ENCODE results near the gene BRCA1.
"Not testable (repeated sequence)": the region's sequence is repeated elsewhere in the genome, so short reads cannot be mapped to it uniquely, and the experiment has no call there.

BRCA1 gene

GRCh38 chr17:43125133-43125966 lies at the start of gene BRCA1:
TSS of gene BRCA1 (minus strand) at chr17:43125364. CDS start at chr17:43124096, 1,268 bp downstream.
- peak; percentile 91 for DNase-seq (ENCODE audit: low read depth, low spot score)

GRCh38 chr17:43171586-43172487 lies 46.7 kb upstream of the BRCA1 start:
- peak; percentile 65 for DNase-seq (ENCODE audit: low read depth, low spot score)

DNA sequence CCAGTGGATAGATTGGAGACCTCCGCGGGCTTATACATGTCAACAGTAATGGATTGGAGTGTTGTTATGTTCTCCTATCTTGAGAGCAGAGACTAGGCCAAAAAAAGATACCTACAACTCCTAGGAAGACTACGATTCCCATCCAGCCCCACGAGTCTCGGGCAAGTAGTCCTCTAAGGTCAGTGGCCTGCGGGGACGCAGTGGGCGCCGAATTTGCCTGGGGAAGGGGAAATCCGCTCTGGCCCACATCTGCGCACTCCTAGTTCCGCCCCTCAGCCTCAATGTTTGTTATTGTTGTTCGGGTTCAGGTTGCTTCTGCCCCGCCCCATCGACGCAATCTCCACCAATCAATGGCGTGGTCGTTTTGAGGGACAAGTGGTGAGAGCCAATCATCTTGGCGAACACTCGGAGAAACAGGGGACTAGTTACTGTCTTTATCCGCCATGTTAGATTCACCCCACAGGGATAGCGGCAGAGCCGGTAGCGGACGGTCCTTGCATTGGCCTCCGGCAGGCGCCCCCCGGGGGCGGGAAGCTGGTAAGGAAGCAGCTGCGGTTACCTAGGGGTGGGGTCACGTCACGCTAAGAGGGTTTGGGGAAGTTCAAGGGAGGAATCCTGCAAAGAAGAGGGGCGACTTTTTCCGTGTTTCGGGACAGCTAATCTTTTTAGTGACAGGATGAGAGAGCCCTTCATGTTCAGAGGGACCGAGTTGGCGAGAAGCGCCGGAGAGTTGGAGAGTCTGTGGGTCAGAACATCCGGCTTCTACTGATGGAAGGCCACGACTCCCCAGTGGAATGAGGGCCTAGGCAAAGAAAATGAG lies 45.8 kb upstream of the BRCA1 start, which contains the start of gene NBR1:
Gene NBR1, plus strand, starts transcription at position 449 of the 820 bp plus-strand sequence. CDS start 4,586 bp downstream, outside the sequence.
- DNase-seq (ENCODE audit: low read depth, low spot score): peak; percentile 94

GRCh38 chr17:43170140-43170765 lies 45.1 kb upstream of the BRCA1 start:
- peak; percentile 90 for DNase-seq (ENCODE audit: low read depth, low spot score)

DNA sequence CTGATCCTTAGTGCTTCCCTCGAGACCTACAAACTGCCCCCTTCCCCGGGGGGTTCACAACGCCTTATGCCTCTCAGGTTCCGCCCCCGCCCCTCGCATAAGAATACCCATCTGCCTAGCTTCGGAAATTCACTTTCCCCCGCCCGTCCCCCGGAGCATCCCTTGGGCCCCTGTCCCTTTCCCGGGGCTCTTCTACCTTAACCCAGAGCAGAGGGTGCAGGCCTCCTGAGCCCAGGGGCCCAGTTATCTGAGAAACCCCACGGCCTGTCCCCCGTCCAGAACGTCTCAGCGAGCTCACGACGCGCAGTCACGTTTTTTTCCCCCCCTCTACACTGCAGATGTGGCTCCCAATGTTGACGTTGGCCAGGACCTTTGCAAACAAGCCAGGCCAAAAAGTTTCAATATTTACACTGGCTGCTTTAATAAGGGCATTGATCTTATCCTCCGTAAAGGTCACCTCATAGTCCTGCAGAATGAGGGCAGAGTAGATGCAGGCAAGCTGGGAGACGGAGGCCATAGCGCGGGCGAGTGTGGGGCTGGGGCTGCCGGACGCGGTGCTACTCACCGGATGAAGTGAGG lies 44.5 kb upstream of the BRCA1 start:
- peak; percentile 1 for DNase-seq (ENCODE audit: low read depth, low spot score)

DNA sequence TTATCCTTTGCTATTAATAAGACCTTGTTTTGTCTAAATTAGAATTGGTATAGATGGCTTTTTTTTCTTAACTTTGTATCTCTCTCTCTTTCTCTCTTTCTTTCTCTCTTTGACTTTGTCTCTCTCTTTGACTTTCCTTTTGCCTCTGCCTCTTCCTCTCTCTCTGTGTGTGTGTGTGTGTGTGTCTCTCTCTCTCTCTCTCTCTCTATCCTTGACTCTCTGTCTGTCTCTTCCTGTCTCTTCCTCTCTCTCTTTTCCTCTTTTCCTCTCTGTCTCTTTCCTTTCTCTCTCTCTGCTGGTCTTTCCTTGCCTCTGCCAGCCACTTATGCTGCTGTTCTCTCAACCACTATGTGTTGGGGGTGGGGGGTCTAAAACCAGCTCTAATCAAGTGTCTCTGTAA lies 40.8 kb upstream of the BRCA1 start:
- DNase-seq (ENCODE audit: low read depth, low spot score): not testable (repeated sequence)

DNA sequence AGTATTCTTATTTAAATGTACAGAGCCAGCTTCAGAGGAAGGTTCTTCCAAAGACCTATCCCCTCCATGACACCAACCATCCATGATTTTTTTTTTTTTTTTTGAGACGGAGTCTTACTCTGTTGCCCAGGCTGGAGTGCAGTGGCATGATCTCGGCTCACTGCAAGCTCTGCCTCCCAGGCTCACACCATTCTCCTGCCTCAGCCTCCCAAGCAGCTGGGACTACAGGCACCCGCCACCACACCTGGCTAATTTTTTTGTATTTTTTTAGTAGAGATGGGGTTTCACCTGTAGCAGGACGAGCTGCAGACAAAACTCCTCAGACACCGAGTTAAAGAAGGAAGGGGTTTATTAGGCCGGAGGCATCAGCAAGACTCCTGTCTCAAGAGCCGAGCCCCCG lies 34.8 kb upstream of the BRCA1 start:
- DNase-seq (ENCODE audit: low read depth, low spot score): not testable (repeated sequence)

GRCh38 chr17:43159232-43159631 lies 34.1 kb upstream of the BRCA1 start:
- DNase-seq (ENCODE audit: low read depth, low spot score): not testable (repeated sequence)

DNA sequence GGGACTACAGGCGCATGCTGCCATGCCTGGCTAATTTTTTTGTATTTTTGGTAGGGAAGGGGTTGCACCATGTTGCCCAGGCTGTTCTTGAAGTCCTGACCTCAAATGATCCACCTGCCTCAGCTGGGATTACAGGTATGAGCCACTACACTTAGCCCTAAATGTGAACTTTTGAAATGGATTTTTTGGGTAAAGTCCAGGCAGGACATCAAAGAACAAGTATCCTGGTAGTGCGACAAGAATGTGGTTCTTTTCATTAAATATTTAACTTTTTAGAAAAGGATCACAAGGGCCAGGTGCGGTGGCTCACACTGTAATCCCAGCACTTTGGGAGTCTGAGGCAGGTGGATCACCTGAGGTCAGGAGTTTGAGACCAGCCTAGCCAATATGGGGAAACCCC lies 30.5 kb upstream of the BRCA1 start:
- no peak for DNase-seq (ENCODE audit: low read depth, low spot score)

- DNase-seq (ENCODE audit: low read depth, low spot score): not testable (repeated sequence)
These were observed 28.2 kb upstream of the BRCA1 start for GRCh38 chr17:43153197-43153835.

DNA sequence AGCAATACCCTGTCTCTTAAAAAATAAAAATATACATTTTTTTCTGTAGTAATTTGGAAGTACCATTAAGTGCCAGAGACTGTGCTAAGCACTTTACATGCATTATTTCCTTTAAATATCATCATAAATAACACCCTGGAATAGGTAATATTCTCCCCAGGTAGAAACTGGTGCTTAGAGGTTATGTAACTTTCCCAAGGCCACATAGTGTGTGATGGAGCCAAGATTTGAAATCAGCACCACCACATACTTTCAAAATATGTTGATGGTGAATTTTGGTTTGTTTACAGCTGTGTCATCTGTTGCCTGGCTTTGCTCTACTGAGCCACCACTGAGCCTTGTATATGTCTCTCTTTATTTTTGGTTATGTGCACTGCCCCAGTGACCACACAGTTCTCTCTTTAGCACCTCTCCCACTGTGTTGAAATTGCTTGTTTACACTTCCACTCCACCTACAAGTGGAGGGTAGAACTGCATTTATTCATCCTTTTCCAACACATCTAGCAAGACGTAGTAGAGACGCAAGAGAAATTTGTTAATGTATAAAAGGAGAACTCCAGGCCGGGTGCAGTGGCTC lies 26.8 kb upstream of the BRCA1 start:
- no peak for DNase-seq (ENCODE audit: low read depth, low spot score)

DNA sequence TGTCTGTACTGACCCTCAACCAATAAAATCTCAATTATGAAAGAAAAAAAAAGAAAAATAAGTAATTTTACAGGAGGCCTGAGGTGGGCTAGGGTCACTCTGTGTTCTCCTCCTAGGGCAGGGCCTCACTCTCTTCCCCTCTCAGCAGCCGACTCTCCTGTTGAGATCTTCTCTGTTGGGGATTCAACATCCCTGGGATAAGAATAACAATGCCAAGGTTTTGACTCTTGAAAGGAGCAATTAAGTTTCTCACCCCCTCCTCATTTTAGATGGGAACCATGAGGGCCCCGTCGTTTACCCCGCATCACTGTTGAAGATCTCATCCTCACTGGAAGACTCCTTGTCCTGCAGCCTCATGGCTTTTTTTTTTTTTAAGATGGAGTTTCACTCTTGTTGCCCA lies 21.5 kb upstream of the BRCA1 start:
- no peak for DNase-seq (ENCODE audit: low read depth, low spot score)

DNA sequence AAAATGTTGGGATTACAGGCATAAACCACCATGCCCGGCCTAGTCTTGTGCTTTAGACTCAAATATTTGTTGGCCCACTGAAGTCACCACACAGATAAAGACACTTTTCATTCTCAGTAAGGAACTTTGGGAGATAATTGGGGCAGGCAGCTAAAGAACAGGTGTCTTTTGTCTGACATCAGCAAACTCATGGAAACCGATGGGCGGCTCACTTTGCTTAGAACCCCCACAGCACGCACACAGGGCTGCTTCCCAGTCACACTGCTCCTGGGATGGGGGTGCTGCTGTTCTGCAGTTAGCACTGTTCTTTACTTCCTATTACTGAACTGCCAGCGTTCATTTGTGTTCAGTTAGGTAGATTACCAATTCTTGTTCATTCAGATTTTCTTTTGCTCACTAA lies 18.0 kb upstream of the BRCA1 start:
- DNase-seq (ENCODE audit: low read depth, low spot score): no peak

GRCh38 chr17:43142153-43142552 lies 17.0 kb upstream of the BRCA1 start:
- no peak for DNase-seq (ENCODE audit: low read depth, low spot score)

GRCh38 chr17:43140396-43141332 lies 15.5 kb upstream of the BRCA1 start:
- DNase-seq (ENCODE audit: low read depth, low spot score): no peak

- DNase-seq (ENCODE audit: low read depth, low spot score): not testable (repeated sequence)
These were observed 13.4 kb upstream of the BRCA1 start for GRCh38 chr17:43138531-43138930.

DNA sequence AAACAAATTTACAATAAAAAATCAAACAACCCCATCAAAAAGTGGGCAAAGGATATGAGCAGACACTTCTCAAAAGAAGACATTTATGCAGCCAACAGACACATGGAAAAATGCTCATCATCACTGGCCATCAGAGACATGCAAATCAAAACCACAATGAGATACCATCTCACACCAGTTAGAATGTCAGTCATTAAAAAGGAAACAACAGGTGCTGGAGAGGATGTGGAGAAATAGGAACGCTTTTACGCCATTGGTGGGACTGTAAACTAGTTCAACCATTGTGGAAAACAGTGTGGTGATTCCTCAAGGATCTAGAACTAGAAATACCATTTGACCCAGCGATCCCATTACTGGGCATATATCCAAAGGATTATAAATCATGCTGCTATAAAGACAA lies 11.4 kb upstream of the BRCA1 start:
- not testable (repeated sequence) for DNase-seq (ENCODE audit: low read depth, low spot score)

GRCh38 chr17:43135454-43135819 lies 10.3 kb upstream of the BRCA1 start:
- DNase-seq (ENCODE audit: low read depth, low spot score): no peak

Measured in smooth muscle cell of the brain vasculature (primary cell).